HL-60 (cell line): ENCODE data around the gene PLEKHA3.
A peak's percentile ranks its signal among the peaks of the same experiment; 100 is the strongest.

ENCODE experiments used
- DNase-seq, 2 experiments: peaks; one replicate each; pipeline ENCODE4 v3.0.0-alpha.2; 2010 to 2020; ENCODE audit warnings: low read depth in 1 of 2, low spot score in 1 of 2
- H3K27ac ChIP-seq: fragments of 250-450 bp; sonication (Bioruptor Pico); replicated peaks from 2 replicates; pipeline ENCODE4 v1.5.1; 2020; ENCODE audit warnings: mild to moderate bottlenecking, moderate library complexity
- H3K27me3 ChIP-seq: fragments of 250-450 bp; sonication (Bioruptor Pico); 2 replicates; pipeline ENCODE4 v1.5.1; 2021; ENCODE audit warnings: mild to moderate bottlenecking, moderate library complexity; ENCODE audit not compliant: insufficient read depth, poor library complexity, severe bottlenecking
- H3K4me3 ChIP-seq: replicated peaks from 2 replicates; pipeline ENCODE4 v1.5.1; 2011; ENCODE audit warnings: mild to moderate bottlenecking, control low read depth, low read length; ENCODE audit not compliant: insufficient read depth
- GABPA ChIP-seq: IDR thresholded peaks from 2 replicates; pipeline ENCODE4 v1.6.1; 2012; ENCODE audit warnings: low read depth
- POLR2AphosphoS5 ChIP-seq: IDR thresholded peaks from 2 replicates; pipeline ENCODE4 v1.6.1; 2012; ENCODE audit warnings: low read depth
- SPI1 ChIP-seq: IDR thresholded peaks from 2 replicates; pipeline ENCODE4 v1.6.1; 2012; ENCODE audit warnings: low read depth, mild to moderate bottlenecking, borderline replicate concordance
- TF ChIP-seq, protein P1 (sequence below): IDR thresholded peaks from one replicate; pipeline ENCODE4 v1.5.1; 2011; ENCODE audit warnings: low read length, control low read depth, inconsistent platforms; ENCODE audit not compliant: insufficient read depth
- TF ChIP-seq, protein P2 (sequence below): IDR thresholded peaks from 2 replicates; pipeline ENCODE4 v1.6.1; 2012; ENCODE audit warnings: low read depth; ENCODE audit not compliant: insufficient replicate concordance

Gene PLEKHA3

DNA sequence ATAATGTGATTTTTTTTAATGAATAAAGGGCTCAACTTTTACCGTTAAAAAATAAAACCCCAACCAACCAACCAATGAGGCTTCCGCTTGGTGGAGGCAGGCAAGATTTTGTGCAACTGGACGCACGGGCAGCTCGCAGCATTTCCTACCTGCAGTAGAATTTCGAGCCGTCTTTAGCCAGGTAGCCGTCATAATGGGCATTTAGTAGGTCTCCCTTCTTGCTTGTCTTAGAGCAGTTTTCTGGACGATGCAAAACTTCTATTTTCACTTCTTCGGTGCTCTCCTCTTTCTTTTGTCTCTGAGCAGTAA lies 2.2 kb upstream of the PLEKHA3 start:
- Histone ChIP-seq H3K4me3 (peak overlapping the region; percentile 85), H3K27ac (peak overlapping the region; percentile 80), H3K27me3 (no peaks in the 10 kb centered on the region)
- no peak for TF ChIP-seq POLR2AphosphoS5
- DNase-seq = peak in 1 of 2 experiments; percentile 14

DNA sequence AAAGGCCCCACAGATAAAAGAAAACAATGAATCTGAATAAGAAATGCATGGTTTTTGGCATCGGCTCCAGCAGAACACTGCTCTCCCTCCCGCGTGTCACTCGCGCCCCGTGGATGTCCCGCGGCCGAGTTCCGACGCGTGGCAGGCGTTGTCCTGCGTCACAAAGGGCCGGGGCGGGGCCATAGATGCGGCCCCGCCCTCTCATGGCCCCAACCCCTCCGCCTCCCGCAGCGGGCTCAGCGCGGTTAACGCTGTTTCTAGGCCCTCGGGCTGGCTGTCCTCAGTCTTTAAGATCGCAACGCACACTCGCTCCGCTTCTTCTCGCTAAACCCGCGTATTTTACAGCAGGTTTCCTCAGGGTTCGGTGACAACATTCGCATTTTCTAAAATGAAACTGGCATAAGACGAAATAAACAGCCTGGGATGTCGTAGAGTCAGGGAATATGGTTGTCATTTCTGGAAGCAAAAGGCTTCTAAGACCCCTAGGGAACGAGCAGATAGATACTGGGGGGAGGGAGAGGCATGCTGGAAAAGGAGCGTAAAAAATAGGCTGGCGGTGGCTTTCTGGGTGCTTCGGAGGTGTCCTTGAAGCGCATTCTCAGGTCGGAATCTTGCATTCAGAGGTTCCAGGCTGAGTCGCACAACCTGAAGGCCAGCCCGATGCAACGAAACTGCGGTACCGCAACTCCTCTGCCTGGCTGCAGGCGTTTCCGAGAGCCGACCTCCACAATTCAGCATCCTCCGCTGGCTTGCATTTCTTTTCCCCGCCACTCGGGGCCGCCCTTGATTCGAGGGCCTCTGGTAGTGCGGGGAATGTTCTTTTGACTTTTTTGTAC lies 1.6 kb upstream of the PLEKHA3 start, which contains the start of gene FKBP7:
Gene FKBP7, minus strand, starts transcription at position 162 of the 836 bp plus-strand sequence. Its CDS starts 101 bp downstream, at position 61.
- no peaks in the 10 kb centered on the region for H3K27me3 ChIP-seq
- DNase-seq = peak; percentile 54 to 86
- TF ChIP-seq, protein P1, sequence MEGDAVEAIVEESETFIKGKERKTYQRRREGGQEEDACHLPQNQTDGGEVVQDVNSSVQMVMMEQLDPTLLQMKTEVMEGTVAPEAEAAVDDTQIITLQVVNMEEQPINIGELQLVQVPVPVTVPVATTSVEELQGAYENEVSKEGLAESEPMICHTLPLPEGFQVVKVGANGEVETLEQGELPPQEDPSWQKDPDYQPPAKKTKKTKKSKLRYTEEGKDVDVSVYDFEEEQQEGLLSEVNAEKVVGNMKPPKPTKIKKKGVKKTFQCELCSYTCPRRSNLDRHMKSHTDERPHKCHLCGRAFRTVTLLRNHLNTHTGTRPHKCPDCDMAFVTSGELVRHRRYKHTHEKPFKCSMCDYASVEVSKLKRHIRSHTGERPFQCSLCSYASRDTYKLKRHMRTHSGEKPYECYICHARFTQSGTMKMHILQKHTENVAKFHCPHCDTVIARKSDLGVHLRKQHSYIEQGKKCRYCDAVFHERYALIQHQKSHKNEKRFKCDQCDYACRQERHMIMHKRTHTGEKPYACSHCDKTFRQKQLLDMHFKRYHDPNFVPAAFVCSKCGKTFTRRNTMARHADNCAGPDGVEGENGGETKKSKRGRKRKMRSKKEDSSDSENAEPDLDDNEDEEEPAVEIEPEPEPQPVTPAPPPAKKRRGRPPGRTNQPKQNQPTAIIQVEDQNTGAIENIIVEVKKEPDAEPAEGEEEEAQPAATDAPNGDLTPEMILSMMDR = peak; percentile 74
- no peak for TF ChIP-seq GABPA
- TF ChIP-seq POLR2AphosphoS5 = peak; percentile 79
- peak within 1 kb of the TSS; percentile 80 for H3K27ac ChIP-seq
- peak within 1 kb of the TSS; percentile 85 for H3K4me3 ChIP-seq

DNA sequence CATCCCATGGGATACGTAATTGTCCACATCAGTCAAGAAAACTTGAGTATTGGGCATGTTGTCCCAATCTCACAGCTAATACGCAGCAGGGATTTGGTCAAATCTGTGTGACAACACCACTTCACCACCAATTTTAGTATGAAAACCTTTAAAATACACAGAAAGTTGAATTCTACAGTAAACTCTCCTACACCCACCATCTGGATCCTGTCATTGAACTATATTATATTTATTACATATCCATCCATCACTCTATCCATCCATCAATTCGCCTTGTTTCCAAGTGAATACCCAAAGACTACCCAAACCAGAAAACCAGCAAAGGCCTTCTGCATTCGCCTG lies 1.0 kb upstream of the PLEKHA3 start:
- Histone ChIP-seq H3K27ac (no peak overlapping the region; the same call in 1 of the 2 replicates), H3K4me3 (peak overlapping the region; percentile 85; the same call in 1 of the 2 replicates), H3K27me3 (no peaks in the 10 kb centered on the region)
- DNase-seq = no peak
- no peak for TF ChIP-seq POLR2AphosphoS5
- TF ChIP-seq GABPA = peak; percentile 17; the same call in 1 of the 2 replicates

DNA sequence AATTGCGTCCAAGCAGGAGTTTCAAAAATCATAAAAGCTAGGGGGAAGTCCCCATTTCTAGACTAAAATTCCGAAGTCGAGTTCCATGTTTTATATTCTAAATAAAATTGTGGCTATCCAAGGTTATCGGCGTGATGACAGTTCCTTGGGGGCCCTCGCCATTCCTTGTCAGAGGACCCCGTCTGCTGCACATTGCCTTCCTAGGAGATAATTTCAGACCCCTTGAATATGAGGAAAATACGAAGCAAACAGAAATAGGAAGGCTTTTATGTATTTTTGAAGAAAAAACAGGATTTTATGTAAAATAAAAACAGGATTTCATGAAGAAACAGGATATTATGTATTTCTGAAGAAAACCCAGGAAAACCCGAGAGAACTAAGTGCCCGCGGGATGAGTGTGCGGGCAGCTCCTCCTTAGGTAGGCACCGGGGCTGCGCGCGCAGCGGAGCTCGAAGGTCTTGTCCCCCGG lies 465 bp upstream of the PLEKHA3 start:
- peak overlapping the region; percentile 71 for H3K27ac ChIP-seq
- DNase-seq = no peak
- TF ChIP-seq, protein P2, sequence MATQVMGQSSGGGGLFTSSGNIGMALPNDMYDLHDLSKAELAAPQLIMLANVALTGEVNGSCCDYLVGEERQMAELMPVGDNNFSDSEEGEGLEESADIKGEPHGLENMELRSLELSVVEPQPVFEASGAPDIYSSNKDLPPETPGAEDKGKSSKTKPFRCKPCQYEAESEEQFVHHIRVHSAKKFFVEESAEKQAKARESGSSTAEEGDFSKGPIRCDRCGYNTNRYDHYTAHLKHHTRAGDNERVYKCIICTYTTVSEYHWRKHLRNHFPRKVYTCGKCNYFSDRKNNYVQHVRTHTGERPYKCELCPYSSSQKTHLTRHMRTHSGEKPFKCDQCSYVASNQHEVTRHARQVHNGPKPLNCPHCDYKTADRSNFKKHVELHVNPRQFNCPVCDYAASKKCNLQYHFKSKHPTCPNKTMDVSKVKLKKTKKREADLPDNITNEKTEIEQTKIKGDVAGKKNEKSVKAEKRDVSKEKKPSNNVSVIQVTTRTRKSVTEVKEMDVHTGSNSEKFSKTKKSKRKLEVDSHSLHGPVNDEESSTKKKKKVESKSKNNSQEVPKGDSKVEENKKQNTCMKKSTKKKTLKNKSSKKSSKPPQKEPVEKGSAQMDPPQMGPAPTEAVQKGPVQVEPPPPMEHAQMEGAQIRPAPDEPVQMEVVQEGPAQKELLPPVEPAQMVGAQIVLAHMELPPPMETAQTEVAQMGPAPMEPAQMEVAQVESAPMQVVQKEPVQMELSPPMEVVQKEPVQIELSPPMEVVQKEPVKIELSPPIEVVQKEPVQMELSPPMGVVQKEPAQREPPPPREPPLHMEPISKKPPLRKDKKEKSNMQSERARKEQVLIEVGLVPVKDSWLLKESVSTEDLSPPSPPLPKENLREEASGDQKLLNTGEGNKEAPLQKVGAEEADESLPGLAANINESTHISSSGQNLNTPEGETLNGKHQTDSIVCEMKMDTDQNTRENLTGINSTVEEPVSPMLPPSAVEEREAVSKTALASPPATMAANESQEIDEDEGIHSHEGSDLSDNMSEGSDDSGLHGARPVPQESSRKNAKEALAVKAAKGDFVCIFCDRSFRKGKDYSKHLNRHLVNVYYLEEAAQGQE = no peak
- TF ChIP-seq POLR2AphosphoS5 (no peak), GABPA (no peak), SPI1 (no peak)
- TF ChIP-seq, protein P1 = no peak
- H3K27me3 ChIP-seq = no peaks in the 10 kb centered on the region
- peak overlapping the region; percentile 71 for H3K4me3 ChIP-seq

DNA sequence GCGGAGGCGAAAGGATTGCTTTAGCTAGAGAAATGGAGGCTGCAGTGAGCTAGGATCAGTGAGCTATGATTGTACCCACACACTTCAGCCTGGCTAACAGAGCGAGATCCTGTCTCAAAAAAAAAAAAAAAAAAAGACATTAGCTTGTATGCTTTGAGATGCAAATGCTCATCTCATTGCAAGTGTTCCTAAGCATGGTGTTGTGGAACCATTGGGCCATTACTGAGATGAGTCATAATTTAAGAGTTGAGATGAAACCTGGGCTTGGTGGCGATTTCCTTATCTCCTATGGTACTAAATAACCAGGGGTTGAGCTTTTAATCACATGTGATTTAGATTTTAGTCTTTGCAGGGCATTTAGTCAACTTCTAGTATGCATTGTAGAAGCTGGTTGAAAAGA lies 2.2 kb downstream of the PLEKHA3 start:
- no peak for TF ChIP-seq POLR2AphosphoS5
- TF ChIP-seq GABPA = no peak
- no peak for TF ChIP-seq SPI1
- TF ChIP-seq, protein P1 = no peak
- TF ChIP-seq, protein P2 = no peak
- no peak for DNase-seq
- Histone ChIP-seq H3K4me3 (no peak overlapping the region), H3K27ac (no peak overlapping the region), H3K27me3 (no peaks in the 10 kb centered on the region)
